G401.6 (cell line): ENCODE results near the gene C3orf38.
A peak's percentile ranks its signal among the peaks of the same experiment; 100 is the strongest.
"Not testable (repeated sequence)": the region's sequence is repeated elsewhere in the genome, so short reads cannot be mapped to it uniquely, and the experiment has no call there.

ENCODE experiments used
- FAIRE-seq: peaks from 2 replicates; lab custom pipeline; 2012; peaks lifted over from hg19 to GRCh38; lab: Jason Lieb, UNC

C3orf38 gene

DNA sequence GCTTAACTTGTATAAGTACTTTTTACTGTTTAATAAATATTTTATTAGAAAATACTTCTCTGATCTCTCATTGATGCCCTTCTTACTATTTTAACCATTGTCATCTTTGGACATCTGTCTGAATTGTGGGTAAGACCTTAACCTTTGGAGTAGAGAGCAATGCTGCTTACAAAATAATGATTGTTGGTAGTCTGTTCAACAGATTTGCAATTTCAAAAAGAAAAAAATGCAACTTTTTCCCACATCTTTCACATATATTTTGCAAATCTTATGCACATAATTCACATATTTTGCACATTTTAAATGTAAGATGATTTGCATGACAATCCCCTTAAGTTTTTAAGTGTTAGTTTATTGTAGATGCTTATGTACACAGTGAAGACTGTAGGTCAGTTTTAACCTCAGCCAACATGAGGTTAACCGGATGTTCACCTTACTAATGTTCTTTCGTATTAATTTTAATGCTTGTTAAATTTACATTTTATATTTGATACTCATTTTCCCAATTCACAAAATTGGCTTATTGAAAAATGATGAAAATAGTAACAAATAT, 16.7 kb downstream of the C3orf38 start:
- FAIRE-seq = no peak

DNA sequence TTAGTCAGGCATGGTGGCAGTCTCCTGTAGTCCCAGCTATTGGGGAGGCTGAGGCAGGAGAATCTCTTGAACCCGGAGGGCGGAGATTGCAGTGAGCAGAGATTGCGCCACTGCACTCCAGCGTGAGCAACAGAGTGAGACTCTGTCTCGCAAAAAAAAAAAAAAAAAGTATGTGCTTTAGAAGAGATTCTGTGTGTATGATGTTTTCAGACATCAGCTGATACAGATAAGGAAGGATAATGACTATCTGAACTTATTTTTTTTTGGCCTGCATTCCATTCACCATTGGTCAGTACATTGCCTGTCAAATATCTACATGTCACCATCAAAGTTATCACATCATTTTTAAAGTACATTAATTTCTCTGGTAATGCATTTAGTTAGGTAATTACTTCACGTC, 17.4 kb downstream of the C3orf38 start:
- FAIRE-seq = no peak

DNA sequence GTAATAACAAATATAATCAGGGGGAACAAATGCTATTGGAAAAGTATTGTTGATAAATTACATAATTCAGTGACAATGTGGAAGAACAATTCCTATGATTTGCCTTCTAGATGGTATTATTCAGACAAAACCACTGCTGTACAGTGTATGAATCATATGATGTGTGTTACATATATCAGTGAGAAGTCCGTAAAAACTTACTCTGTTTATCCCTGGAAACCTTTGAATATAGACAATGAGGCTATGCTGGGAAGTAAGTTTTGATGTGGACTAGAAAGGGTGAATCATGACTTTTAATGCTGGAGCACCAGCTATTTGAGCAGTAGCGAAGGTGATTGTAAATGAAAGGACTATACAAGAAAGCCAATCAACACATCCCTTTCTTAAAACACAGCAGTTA, 17.9 kb downstream of the C3orf38 start:
- no peak for FAIRE-seq

DNA sequence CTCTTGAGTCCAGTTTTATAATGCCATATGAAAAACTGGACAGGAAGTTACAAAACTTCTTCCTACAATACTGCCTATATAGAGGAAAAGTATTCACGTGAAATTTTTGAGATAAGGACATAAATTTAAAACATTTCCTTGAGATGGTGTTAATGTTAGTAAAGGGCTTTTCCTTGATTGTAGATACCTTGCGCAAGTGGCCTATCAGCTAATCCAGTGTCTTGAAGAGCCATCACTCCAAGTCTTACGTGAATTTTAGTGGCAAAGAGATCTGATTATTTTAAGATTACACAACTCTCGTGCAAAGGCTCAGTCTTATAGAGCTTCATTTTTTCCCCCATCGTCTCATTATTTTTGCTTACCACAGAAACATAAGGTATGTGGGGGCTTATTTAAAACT, 18.4 kb downstream of the C3orf38 start:
- no peak for FAIRE-seq

DNA sequence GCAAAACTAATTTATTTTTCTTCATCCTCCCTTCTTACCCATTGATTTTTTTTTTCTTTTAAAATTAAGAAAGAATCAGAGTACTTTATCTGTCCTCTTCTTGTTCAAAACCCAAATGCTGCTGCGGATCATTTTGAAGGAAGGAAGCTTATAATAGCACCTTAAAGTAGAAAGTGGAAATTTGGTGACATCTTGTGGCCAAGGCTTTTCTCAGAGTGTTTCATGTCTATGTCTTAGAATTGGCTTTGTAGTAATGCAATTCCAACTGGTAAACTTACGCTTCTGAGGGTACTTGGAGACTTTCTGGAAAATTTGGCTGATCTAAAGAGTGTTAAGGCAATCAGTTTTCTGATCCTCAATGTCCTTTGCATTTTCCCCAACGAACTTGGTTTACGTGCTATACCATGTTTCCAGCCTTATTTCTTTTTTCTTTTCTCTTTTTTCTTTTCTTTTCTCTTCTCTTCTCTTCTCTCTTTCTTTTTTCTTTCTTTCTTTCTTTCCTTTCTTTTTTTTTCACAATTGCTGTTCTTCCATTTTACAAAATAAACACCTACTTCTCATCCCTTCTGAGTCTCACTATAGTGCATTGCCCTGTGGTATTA, 30.7 kb downstream of the C3orf38 start:
- peak; percentile 95 for FAIRE-seq

DNA sequence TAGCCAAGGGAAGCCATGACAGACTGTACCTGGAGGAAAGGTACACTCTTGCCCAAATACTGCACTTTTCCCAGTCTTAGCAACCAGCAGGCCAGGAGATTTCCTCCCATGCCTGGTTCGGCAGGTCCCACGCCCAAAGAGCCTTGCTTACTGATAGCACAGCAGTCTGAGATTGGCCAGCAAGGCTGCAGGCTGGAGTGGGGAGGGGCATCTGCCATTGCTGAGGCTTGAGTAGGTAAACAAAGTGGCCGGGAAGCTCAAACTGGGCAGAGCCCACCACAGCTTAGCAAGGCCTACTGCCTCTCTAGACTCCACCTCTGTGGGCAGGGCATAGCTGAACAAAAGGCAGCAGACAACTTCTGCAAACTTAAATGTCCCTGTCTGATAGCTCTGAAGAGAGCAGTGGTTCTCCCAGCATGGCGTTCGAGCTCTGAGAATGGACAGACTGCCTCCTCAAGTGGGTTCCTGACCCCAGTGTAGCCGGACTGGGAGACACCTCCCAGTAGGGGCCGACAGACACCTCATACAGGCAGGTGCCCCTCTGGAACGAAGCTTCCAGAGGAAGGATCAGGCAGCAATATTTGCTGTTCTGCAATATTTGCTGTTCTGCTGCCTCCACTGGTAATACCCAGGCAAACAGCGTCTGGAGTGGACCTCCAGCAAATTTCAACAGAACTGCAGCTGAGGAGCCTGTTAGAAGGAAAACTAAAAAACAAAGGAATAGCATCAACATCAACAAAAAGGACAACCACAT, 32.6 kb downstream of the C3orf38 start:
- not testable (repeated sequence) for FAIRE-seq

DNA sequence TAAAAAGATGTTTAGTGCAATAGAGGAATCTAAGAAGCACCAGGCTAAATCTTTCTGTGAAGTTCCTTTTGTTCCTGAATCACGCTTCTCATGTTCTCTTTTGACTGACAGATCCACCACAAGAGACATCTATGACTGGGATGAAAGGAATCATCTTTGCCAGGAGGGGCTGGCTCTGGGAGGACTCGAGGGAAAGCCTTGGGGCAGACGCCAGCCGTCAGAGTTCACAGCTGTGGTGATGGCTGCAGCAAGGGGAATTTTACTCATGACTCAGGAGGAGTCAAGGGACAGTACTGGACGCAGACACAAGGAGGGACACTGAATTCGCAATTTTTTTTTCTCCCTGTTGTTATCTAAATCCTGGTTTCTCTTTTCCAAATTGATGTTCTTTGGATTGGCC, 38.7 kb downstream of the C3orf38 start:
- FAIRE-seq = no peak

DNA sequence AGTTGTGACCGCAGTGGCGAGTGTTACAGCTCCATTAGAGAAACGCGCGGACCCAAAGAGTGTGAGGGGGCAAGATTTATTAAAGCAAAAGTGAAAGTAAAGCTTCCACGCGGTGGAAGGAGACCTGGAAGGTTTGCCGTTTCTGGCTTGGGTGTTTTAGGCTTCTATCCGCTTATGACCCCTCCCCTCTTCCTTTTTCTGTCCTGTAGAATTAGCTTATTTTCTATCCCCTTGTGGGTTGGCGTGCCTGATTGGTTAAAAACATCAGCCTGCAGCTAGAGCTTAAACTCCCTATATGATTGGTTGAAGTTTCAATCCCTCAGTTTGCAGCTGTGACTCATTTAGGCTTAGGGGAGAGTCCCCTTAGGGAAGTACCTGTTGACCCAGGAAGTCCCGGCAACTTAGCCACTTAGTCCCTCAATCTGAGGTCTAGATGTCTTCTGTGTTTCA, 39.6 kb downstream of the C3orf38 start:
- FAIRE-seq = no peak

DNA sequence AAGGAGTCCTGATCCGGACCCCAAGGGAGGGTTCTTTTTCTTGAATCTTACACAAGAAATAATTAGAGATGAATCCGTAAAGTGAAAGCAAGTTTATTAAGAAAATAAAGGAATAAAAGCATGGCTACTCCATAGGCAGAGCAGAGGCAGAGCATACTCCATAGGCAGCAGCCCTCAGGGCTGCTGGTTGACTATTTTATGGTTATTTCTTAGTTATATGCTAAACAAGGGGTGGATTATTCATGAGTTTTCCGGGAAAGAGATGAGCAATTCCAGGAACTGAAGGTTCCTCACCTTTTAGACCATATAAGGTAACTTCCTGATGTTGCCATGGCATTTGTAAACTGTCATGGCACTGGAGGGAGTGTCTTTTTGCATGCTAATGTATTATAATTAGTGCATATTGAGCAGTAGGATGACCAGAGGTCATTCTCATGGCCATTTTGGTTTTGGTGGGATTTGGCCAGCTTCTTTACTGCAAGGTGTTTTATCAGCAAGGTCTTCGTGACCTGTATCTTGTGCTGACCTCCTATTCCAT, 42.2 kb downstream of the C3orf38 start:
- FAIRE-seq = no peak

DNA sequence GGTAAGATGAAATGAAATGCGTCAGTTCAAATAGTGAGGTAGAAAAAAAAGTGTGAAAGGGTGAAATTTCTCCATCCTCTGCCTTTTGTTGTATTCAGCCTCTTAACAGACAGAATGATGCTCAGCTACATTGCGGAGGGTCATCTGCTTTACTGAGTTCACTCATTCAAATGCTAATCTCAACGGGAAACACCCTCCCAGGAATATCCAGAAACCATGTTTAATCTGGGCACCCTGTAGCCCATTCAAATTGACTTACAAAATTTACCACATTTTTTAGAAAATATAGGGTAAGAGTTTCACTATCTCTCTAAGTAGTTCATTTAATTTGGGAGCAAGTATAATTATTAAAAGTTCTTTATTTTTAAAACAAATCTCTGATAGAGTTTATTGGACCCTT, 42.9 kb downstream of the C3orf38 start:
- no peak for FAIRE-seq

DNA sequence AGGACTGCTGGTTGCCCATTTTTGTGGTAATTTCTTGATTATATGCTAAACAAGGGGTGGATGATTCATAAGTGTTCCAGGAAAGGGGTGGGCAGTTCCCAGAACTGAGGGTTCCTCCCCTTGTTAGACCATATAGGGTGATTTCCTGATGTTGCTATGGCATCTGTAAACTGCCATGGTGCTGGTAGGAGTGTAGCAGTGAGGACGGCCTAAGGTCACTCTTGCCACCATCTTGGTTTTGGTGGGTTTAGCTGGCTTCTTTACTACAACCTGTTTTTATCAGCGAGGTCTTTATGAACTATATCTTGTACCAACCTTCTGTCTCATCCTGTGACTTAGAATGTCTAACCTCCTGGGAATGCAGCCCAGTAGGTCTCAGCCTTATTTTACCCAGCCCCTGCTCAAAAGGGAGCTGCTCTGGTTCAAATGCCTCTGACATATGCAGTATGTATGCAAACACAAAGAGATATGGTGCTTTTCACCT, 46.2 kb downstream of the C3orf38 start:
- no peak for FAIRE-seq

DNA sequence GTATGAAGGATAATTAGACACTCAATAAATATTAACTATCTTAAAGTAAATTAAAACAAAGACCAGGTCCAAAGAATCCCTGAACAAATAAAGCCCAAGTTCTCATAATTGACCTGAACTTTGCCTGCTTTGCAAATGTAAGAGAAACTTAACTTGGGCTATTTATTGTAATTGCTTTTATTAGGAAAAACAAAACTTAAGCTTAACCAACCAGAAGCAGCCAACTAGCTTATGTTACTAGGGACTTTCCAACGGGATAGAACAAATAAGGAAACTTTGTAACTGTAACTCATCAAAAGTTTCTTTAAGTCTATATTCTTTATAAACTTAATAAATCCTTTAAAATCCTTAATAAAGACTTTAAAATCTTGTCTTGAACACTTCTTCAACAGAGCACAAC, 48.4 kb downstream of the C3orf38 start:
- FAIRE-seq = no peak

DNA sequence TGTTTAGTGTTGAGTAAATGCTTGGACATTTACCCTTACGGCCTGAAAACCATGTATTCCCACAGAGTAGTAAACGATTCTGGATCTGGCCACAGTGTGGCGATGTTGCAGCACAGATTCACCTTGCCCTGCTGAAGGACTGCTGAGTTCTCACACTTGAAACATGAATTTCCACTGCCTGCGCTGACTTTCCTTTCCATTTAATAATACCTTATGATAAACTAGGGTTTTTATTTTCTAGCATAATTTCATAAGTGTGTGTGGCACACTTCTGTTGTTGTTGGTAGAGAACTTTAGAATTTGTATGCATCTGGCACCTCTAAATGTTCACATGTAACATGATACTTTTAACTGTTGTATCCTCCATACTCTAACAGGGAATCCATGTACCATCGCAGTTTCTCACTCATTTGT, 53.9 kb downstream of the C3orf38 start:
- FAIRE-seq = peak; percentile 89
